ENCODE measurements around the gene BCL7C.
"Not testable (repeated sequence)": the region's sequence is repeated elsewhere in the genome, so short reads cannot be mapped to it uniquely, and the experiment has no call there.

The BCL7C gene

GRCh38 chr16:30860729-30861128 lies 33.1 kb downstream of the BCL7C start:
- DNase-seq, result not testable (repeated sequence)

GRCh38 chr16:30858829-30859423 lies 35.0 kb downstream of the BCL7C start:
- DNase-seq, result no peak

DNA sequence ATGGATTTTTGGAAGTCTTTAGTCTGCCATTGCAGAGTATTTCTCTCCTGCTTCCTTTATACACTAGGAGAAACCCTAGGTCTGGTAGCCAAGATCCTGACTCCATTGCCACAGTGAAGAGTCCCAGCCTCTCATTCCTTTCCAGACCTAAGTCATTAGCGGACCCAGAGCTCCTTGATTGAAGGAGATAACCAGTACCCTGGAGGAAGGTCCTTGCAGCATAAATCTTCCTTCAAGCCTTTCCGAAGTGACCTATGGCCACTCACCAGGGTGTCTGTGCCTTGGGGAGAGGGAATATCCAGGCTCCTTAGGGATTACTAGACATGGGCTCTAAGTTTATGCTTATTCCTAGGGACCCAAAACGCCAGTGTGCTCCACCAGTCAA lies 35.8 kb downstream of the BCL7C start:
- DNase-seq, result no peak

DNA sequence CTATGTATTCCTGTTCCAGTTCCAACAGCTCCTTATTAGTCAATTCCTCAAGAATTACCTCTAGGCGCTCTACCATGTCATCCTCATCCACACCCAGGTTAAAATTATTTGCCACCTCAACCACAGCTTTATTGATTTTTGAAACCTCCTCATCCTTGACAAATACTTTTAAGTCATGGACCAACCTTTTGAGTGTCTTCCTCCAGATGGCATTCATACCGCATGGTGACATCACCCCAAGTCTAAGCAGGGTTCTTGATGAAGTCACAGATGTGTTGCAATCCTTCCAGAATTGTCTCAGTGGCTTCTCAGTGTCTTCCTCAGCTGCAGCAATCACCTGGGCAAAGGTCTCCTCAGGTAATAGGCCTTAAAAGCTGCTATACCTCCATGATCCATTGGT lies 40.1 kb downstream of the BCL7C start:
- DNase-seq, result no peak

DNA sequence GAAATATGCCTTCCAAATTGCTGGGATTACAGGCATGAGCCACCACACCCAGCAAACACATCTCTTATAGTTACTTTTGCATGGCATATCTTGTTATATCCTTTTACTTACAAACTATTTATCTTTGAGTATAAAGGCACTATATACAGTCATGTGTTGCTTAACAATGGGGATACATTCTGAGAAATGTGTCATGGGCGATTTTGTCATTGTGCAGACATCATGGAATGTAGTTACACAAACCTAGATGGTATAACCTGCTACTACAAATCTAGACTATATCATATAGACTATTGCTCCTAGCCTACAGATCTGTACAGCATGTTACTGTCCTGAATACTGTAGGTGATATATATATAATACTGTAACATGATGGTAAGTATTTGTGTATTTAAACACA lies 43.6 kb downstream of the BCL7C start:
- DNase-seq, result no peak

DNA sequence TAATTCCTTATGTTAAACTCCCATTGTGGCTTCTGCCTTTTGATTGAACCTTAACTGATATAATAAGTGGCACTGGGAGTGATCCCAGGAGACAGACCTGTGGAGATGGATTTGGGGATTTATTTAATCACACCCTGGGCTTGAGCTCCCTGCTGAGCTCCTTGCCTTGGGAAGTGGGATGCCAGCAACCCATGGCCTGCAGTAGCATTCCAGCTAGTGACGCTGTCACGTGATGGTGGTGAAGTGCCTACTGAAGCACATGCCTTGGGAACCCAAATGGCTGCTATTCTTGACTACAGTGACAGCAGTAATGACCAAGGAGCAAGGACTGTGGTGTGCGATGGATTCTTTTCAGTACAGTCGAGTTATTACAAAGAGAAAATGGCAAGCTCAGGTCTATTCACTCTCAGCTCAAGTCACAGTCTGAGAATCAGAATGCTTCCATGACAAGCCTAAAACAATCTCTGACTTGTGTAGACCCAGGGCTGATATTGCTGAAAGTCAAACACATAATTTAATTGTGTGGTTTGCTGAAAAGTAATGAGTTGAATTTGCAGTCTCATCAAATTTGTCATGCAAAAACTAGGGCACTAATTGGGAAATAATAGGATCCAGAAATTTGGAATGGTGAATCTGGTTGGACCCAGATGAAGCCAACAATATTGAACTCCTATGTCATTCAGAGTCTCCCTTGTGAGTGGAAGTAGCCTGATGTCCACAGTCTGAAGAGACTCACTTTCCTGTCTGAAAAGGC lies 47.1 kb downstream of the BCL7C start:
- no peak for DNase-seq

- DNase-seq, result peak; percentile 68
Observed at GRCh38 chr16:30844671-30845449, 49.0 kb downstream of the BCL7C start.

DNA sequence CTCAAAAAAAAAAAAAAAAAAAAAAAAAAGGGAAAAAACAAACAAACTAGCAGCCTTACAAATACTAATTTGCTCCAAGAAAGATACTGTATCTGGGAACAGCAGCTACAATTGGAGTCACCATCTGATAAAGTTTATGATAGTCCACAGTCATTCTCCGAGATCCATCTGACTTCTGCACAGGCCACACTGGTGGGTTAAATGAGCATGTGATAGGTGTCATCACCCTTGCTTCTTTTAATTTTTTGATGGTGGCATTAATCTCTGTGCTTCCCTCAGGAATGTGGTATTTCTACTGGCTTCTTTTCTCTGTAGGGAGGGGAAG lies 49.6 kb downstream of the BCL7C start:
- DNase-seq, result no peak

DNA sequence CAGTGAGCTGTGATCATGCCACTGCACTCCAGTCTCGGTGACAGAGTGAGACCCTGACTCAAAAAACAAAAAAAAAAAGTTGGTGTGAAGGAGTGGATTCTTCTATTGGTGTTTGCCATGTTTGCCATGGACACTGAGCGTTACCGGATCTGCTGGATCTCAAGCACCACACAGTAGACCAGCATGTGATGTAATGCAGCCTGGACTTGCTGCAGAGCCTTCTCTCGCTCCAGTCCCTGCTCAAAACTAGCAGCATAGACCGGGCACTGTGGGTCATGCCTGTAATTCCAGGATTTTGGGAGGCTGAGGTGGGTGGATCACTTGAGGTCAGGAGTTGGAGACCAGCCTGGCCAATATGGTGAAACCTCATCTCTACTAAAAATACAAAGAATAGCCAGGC lies 50.4 kb downstream of the BCL7C start:
- DNase-seq, result no peak

GRCh38 chr16:30842971-30843370 lies 50.9 kb downstream of the BCL7C start:
- DNase-seq, result no peak

DNA sequence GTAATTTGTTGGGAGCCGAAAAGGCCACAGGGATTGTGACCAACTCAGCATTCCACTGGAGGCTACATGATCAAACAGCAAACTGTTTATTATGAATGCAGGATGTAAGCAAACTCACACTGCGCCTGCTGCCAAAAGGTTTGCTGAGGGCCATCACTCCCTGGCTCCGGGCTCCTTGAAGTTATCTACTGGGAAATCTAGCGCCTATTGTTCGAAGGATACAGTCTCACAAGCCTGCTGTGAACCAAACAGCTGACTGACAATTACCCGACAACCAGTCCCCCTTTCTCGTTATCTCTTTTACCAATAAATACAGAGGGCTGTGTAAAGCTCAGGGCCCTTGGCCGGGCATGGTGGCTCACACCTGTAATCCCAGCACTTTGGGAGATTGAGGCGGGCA lies 52.5 kb downstream of the BCL7C start:
- no peak for DNase-seq

GRCh38 chr16:30840611-30841010 lies 53.3 kb downstream of the BCL7C start:
- DNase-seq, result no peak

DNA sequence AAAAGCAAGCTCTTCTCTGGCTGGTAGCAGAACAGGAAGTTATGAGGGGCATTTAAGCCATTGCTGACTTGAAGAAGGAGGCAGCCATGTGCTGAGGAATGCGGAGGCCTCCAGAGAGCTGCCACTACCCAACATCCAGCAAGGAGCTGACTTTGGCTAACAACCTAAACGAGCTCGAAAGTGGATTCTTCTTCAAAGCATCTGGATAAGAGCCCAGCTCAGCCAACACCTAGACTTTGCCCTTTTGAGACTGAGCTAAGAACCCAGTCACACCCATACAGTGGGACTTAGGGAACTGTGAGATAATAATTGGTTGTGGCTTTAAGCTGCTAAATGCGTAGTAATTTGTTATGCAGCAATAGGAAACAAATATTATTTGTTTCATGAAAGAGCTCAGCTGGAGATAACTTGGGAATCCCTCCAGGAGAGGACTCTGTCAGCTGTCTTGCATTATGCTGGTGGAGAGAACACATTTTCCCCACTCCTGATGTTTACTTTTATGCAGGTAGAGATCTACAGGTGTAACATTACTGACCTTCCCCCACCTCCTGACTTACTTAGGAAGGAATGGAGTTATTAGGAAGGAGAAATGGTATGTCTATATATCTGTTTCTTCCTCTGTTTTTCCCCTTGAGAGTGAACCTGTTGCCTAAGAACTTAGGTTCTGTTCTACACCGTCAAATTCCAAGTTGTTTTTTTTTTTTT lies 54.2 kb downstream of the BCL7C start:
- no peak for DNase-seq

DNA sequence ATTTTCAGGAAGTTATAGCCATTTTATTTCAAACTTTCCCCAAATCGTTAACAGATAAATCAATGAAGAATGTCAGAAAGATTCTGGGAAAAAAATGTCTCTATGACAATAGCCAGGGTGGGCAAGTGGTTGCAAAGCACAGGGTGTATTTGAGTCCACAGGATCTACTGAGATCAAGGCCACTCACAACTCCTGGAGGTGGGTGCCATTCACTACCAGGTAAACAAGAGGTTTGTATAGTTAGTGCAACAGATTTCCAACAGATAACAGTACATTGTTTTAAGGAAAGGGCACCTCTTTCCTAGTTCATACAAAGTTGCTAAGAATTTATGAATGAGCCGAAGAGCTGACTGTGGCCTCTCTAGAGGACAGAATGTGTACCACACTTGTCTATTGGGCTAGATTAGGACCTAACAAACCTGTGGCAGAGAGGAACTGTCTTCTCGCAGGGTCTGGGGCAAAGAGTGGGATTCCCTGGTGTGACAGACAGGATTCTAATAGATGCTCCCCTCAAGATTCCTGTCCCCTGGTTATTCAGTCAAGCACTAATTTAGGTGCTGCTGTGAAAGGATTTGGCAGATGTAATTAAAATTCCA lies 54.9 kb downstream of the BCL7C start:
- no peak for DNase-seq

DNA sequence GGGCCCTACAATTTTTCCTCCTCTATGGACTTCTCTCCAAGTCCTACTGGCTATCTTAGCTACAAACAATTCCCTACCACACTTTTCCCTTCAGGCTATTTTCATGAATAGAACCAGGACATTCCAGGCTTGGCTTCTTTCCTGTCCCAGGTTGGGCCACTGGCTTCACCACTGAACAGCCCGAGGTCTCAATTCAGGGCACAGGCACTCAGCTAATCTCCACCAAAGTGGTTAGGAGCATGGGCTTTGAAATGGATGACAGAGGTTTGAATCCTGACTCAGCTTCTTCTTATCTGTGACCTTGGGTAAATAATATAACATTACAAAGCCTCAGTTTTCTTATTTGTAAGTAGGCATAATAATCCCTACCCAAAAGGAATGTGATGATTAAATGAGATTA lies 56.0 kb downstream of the BCL7C start:
- DNase-seq, result no peak

All from NCI-H1092 treated with DMSO at 0.1 percent for 48 hours (cell line).